A549 (cell line): ENCODE results near the gene LPIN3.

ENCODE experiments used
- BHLHE40 ChIP-seq: IDR thresholded peaks from 2 replicates; pipeline ENCODE4 v1.6.1; 2012; ENCODE audit warnings: low read depth, low read length, inconsistent platforms
- CBX2 ChIP-seq: fragments of 200-600 bp; sonication (generic); IDR thresholded peaks from 2 replicates; pipeline ENCODE4 v1.6.1; 2016; ENCODE audit warnings: low read depth, mild to moderate bottlenecking, borderline replicate concordance
- CTCF ChIP-seq: fragments of >200 bp; sonication (Bioruptor Twin); formaldehyde crosslinking; IDR thresholded peaks from 3 replicates; pipeline ENCODE4 v1.5.1; 2016
- FOSL2 ChIP-seq, 2 experiments: fragments of 450-650 bp in 1 of 2; fragments of >200 bp in 1 of 2; sonication (Bioruptor Twin) in 1 of 2; formaldehyde crosslinking; IDR thresholded peaks; 2 replicates each; pipeline versions ENCODE4 v1.5.0 to v1.6.1; 2016 to 2020; ENCODE audit warnings: mild to moderate bottlenecking in 1 of 2, moderate library complexity in 1 of 2
- HMGXB4 ChIP-seq: fragments of 250-450 bp; sonication (Bioruptor Pico); IDR thresholded peaks from 2 replicates; pipeline ENCODE4 v1.5.0; 2021; ENCODE audit warnings: mild to moderate bottlenecking, moderate library complexity, borderline replicate concordance
- JUN ChIP-seq, 2 experiments: fragments of >200 bp; sonication (Bioruptor Twin); formaldehyde crosslinking; IDR thresholded peaks; 2 replicates in 1 of 2; 3 replicates in 1 of 2; pipeline ENCODE4 v1.6.1; 2016 to 2017
- MAX ChIP-seq: IDR thresholded peaks from 2 replicates; pipeline ENCODE4 v1.6.1; 2012
- POLR2A ChIP-seq: IDR thresholded peaks from 2 replicates; pipeline ENCODE4 v1.6.1; 2012; ENCODE audit warnings: mild to moderate bottlenecking, low read length
- REST ChIP-seq: fragments of 200-600 bp; sonication (generic); IDR thresholded peaks from 2 replicates; pipeline ENCODE4 v1.6.1; 2016; ENCODE audit warnings: antibody characterized with exemption, mild to moderate bottlenecking, moderate library complexity
- USF2 ChIP-seq: fragments of 450-650 bp; IDR thresholded peaks from 2 replicates; pipeline ENCODE4 v1.6.1; 2014; ENCODE audit warnings: antibody characterized with exemption
- ZFP36 ChIP-seq: fragments of 450-650 bp; IDR thresholded peaks from 2 replicates; pipeline ENCODE4 v1.6.1; 2014; ENCODE audit warnings: borderline replicate concordance; ENCODE audit not compliant: partially characterized antibody
- ZNF302 ChIP-seq: fragments of 250-450 bp; sonication (Bioruptor Pico); IDR thresholded peaks from 2 replicates; pipeline ENCODE4 v1.9.0; 2021; ENCODE audit warnings: inconsistent platforms, mild to moderate bottlenecking, moderate library complexity

GRCh38 chr20:41352106-41352505, 11.5 kb downstream of the LPIN3 start:
- TF ChIP-seq FOSL2 (IDR thresholded peaks at IDR 0.05) = no peak
- TF ChIP-seq FOSL2 (CRISPR knock-in tag; IDR thresholded peaks at IDR 0.05) = no peak
- no peak for TF ChIP-seq HMGXB4 (CRISPR knock-in tag)
- no peak for TF ChIP-seq POLR2A
- no peak for TF ChIP-seq USF2
- TF ChIP-seq CTCF = no peak
- TF ChIP-seq CBX2 = no peak
- TF ChIP-seq JUN (IDR thresholded peaks at IDR 0.05) = no peak
- no peak for TF ChIP-seq MAX
- no peak for TF ChIP-seq BHLHE40
- TF ChIP-seq REST = no peak
- TF ChIP-seq ZNF302 (CRISPR knock-in tag) = no peak
- no peak for TF ChIP-seq ZFP36
